AG04450 (cell line): ENCODE data around the gene RAB14. TPM values are rescaled to one million over a fixed set of nuclear protein-coding genes. Genes with fewer than 3 reads are reported as not detected.

Experiments used
- CTCF ChIA-PET: fragments of 300-600, 350-600 bp; formaldehyde crosslinking; extraction: SDS; loops from one replicate; lab custom pipeline; 2022; ENCODE audit warnings: antibody characterized with exemption, inconsistent platforms; lab: Charles Lee
- POLR2A ChIA-PET: fragments of 350-600 bp; formaldehyde crosslinking; extraction: SDS; loops from one replicate; lab custom pipeline; 2021; ENCODE audit warnings: antibody characterized with exemption, inconsistent platforms; lab: Yijun Ruan, JAX
- DNase-seq: peaks from one replicate; pipeline ENCODE4 v3.0.0-alpha.2; 2011; ENCODE audit warnings: low read depth, low spot score
- H3K27ac ChIP-seq: one replicate; pipeline ENCODE4 v1.5.1; 2012; ENCODE audit warnings: low read depth, low read length, control low read depth
- H3K27me3 ChIP-seq: one replicate; pipeline ENCODE4 v1.6.0; 2012; ENCODE audit warnings: low read length; ENCODE audit not compliant: control insufficient read depth, insufficient read depth
- H3K4me3 ChIP-seq: 2 replicates; pipeline ENCODE4 v1.5.1; 2011; ENCODE audit warnings: mild to moderate bottlenecking, low read depth, low read length, control low read depth
- H3K9me3 ChIP-seq: 2 replicates; pipeline ENCODE4 v1.5.1; 2012; ENCODE audit warnings: low read length; ENCODE audit not compliant: control insufficient read depth, insufficient read depth
- polyA plus RNA-seq: library from polyadenylated mRNA; depleted of rRNA; stranded (reverse); fragments of >200 nt; gene quantifications from 2 replicates; pipeline ENCODE4 v1.2.3, GENCODE V29; 2011
- TF ChIP-seq, protein P1 (sequence below): IDR thresholded peaks from 2 replicates; pipeline ENCODE4 v1.5.1; 2011; ENCODE audit warnings: low read depth, low read length, control low read depth, inconsistent platforms

RAB14 gene
- polyA plus RNA-seq, 1 experiment = 40.3 TPM

GRCh38 chr9:121144482-121144881, 57.2 kb downstream of the RAB14 start:
- CTCF ChIA-PET = no interaction called here
- no peak overlapping the region for H3K4me3 ChIP-seq
- H3K27ac ChIP-seq = no peak overlapping the region
- H3K27me3 ChIP-seq = no peaks in the 10 kb centered on the region
- POLR2A ChIA-PET = no interaction called here
- no peak for DNase-seq
- TF ChIP-seq, protein P1, sequence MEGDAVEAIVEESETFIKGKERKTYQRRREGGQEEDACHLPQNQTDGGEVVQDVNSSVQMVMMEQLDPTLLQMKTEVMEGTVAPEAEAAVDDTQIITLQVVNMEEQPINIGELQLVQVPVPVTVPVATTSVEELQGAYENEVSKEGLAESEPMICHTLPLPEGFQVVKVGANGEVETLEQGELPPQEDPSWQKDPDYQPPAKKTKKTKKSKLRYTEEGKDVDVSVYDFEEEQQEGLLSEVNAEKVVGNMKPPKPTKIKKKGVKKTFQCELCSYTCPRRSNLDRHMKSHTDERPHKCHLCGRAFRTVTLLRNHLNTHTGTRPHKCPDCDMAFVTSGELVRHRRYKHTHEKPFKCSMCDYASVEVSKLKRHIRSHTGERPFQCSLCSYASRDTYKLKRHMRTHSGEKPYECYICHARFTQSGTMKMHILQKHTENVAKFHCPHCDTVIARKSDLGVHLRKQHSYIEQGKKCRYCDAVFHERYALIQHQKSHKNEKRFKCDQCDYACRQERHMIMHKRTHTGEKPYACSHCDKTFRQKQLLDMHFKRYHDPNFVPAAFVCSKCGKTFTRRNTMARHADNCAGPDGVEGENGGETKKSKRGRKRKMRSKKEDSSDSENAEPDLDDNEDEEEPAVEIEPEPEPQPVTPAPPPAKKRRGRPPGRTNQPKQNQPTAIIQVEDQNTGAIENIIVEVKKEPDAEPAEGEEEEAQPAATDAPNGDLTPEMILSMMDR = no peak
- no peaks in the 10 kb centered on the region for H3K9me3 ChIP-seq

- no peaks in the 10 kb centered on the region for H3K9me3 ChIP-seq
- no peaks in the 10 kb centered on the region for H3K27me3 ChIP-seq
- TF ChIP-seq, protein P1 = no peak
- H3K27ac ChIP-seq = no peak overlapping the region
- DNase-seq = no peak
- ChIA-PET POLR2A (no interaction called here), CTCF (no interaction called here)
- H3K4me3 ChIP-seq = no peak overlapping the region
These were observed 57.9 kb downstream of the RAB14 start for GRCh38 chr9:121143771-121144170.

- CTCF ChIA-PET = no interaction called here
These were observed 60.0 kb downstream of the RAB14 start for GRCh38 chr9:121141706-121142105.

GRCh38 chr9:121141306-121141705, 60.4 kb downstream of the RAB14 start:
- CTCF ChIA-PET = no interaction called here
- POLR2A ChIA-PET = no interaction called here

More at GRCh38 chr9:121141706-121142105, 60.0 kb downstream of the RAB14 start:
- DNase-seq = no peak
- POLR2A ChIA-PET = no interaction called here
- TF ChIP-seq, protein P1 = no peak
- H3K4me3 ChIP-seq = no peak overlapping the region
- no peaks in the 10 kb centered on the region for H3K9me3 ChIP-seq
- H3K27ac ChIP-seq = no peak overlapping the region
- H3K27me3 ChIP-seq = no peaks in the 10 kb centered on the region

GRCh38 chr9:121140162-121140561, 61.5 kb downstream of the RAB14 start:
- H3K27me3 ChIP-seq = no peaks in the 10 kb centered on the region
- no peak overlapping the region for H3K27ac ChIP-seq
- DNase-seq = no peak
- TF ChIP-seq, protein P1 = no peak
- no peak overlapping the region for H3K4me3 ChIP-seq
- ChIA-PET POLR2A (no interaction called here), CTCF (no interaction called here)
- H3K9me3 ChIP-seq = no peaks in the 10 kb centered on the region

More at GRCh38 chr9:121141306-121141705, 60.4 kb downstream of the RAB14 start:
- no peaks in the 10 kb centered on the region for H3K27me3 ChIP-seq
- H3K9me3 ChIP-seq = no peaks in the 10 kb centered on the region
- TF ChIP-seq, protein P1 = no peak
- no peak overlapping the region for H3K4me3 ChIP-seq
- no peak for DNase-seq
- H3K27ac ChIP-seq = no peak overlapping the region
